ENCODE results near the gene ACTA1. TPM values are rescaled to one million over a fixed set of nuclear protein-coding genes. Genes with fewer than 3 reads are reported as not detected.

Gene ACTA1
- total and polyA plus RNA-seq, 10 of the 15 experiments (the other 5 are each of a cell fraction or from before 2014, with no cell fraction given): 0.05 to 0.35 (median 0.12) TPM; not detected in 7

DNA sequence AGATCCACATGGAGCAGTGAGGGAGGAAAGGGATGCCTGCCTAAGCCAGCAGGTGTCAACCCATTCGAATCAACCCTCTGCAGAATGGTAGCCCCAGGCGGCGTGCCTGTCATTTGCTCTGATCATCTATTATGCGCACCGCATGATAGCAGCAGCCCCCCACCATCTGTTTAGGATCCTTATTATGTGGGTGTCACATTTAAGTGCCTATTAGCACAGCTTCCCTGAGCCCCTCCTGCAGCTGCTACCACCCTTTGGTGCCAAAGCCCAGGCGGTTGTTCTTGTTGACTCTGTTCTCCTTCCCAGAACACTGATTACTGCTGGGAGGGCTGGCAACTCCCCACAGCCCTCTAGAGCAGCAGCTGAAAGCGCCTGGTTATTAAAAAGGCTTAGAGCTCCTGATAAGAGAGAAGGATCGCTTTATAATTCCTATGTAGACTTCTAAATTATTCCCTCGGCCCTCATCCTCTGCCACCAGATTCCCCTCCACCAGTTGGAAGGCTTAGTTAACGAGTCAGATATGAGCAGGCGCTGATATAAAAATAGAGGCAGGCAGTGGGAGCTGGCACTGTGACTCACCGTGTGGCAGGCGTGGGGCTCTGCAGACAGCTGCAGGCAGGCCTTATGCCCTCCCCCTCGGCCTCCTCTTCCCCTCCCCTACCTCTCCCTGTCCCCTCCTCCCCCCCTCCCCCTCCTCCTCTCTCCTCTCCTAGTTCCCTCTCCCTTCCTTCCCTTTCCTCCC lies 23.0 kb downstream of the ACTA1 start:
- Histone ChIP-seq H3K4me2 (ENCODE audit: control insufficient read depth, insufficient read depth) (no peak overlapping the region), H3K36me3 (ENCODE audit: control insufficient read depth in 2 of 2, insufficient read depth in 2 of 2, low read length in 1 of 2) (no peaks in the 10 kb centered on the region), H3K9me3 (replicated peaks; ENCODE audit: control insufficient read depth, insufficient read depth, low read length) (no peaks in the 10 kb centered on the region), H3K4me3 (no peak overlapping the region), H3K79me2 (ENCODE audit: control insufficient read depth, insufficient read depth, low read length) (no peaks in the 10 kb centered on the region), H3K9ac (ENCODE audit: control insufficient read depth, insufficient read depth, low read length) (no peak overlapping the region), H3K27me3 (replicated peaks in 1 of 2; ENCODE audit: control insufficient read depth in 2 of 2, insufficient read depth in 2 of 2, low read length in 1 of 2) (peaks cover 13 to 17% of the 10 kb centered on the region in 2 experiments), H2AFZ (ENCODE audit: control insufficient read depth, low read depth, low read length) (no peak overlapping the region), H3K4me1 (ENCODE audit: control insufficient read depth, insufficient read depth, low read length) (no peaks in the 10 kb centered on the region), H4K20me1 (ENCODE audit: control insufficient read depth, insufficient read depth) (no peaks in the 10 kb centered on the region), H3K27ac (ENCODE audit: control insufficient read depth, insufficient read depth) (no peak overlapping the region)
- ChIA-PET CTCF (interaction anchor here (0.9 kb wide), 1 partner anchor 71 kb away, joined by 4 read pairs; no protein-coding TSS in a partner anchor), SMC1A (ENCODE audit: uncharacterized antibody, unreplicated experiment) (no interaction called here), RAD21 (ENCODE audit: unreplicated experiment) (interaction anchor here (0.9 kb wide), 1 partner anchor 71 kb away, joined by 4 read pairs; no protein-coding TSS in a partner anchor), POLR2A (no interaction called here)
- no peak for DNase-seq (ENCODE audit: low read depth, low spot score)
- FAIRE-seq: no peak
- TF ChIP-seq, protein P1, sequence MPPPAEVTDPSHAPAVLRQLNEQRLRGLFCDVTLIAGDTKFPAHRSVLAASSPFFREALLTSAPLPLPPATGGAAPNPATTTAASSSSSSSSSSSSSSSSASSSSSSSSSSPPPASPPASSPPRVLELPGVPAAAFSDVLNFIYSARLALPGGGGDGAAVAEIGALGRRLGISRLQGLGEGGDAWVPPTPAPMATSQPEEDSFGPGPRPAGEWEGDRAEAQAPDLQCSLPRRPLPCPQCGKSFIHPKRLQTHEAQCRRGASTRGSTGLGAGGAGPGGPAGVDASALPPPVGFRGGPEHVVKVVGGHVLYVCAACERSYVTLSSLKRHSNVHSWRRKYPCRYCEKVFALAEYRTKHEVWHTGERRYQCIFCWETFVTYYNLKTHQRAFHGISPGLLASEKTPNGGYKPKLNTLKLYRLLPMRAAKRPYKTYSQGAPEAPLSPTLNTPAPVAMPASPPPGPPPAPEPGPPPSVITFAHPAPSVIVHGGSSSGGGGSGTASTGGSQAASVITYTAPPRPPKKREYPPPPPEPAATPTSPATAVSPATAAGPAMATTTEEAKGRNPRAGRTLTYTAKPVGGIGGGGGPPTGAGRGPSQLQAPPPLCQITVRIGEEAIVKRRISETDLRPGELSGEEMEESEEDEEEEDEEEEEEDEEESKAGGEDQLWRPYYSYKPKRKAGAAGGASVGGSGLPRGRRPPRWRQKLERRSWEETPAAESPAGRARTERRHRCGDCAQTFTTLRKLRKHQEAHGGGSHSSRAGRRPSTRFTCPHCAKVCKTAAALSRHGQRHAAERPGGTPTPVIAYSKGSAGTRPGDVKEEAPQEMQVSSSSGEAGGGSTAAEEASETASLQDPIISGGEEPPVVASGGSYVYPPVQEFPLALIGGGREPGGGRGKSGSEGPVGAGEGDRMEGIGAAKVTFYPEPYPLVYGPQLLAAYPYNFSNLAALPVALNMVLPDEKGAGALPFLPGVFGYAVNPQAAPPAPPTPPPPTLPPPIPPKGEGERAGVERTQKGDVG (CRISPR knock-in tag; IDR thresholded peaks at IDR 0.05): no peak
- TF ChIP-seq NRF1 (conservative IDR thresholded peaks at IDR 0.05; ENCODE audit: low read depth, low read length) (no peak), SIX5 (IDR thresholded peaks at IDR 0.05; ENCODE audit: low read depth, low read length, severe bottlenecking) (no peak), TAF1 (IDR thresholded peaks at IDR 0.05; ENCODE audit: borderline replicate concordance, low read depth, low read length) (no peak), SUPT20H (IDR thresholded peaks at IDR 0.05; ENCODE audit: borderline replicate concordance, control insufficient read depth, low read depth, low read length) (no peak), RCOR1 (conservative IDR thresholded peaks at IDR 0.05; ENCODE audit: low read depth, low read length) (no peak), MTA2 (IDR thresholded peaks at IDR 0.05; ENCODE audit: low read depth) (no peak), PAX5 (IDR thresholded peaks at IDR 0.05; ENCODE audit: borderline replicate concordance, low read depth, low read length) (no peak), ZZZ3 (IDR thresholded peaks at IDR 0.05; ENCODE audit: control insufficient read depth, insufficient read length, low read depth) (no peak), SP1 (IDR thresholded peaks at IDR 0.05; ENCODE audit: low read depth, low read length) (no peak)
- TF ChIP-seq, protein P2, sequence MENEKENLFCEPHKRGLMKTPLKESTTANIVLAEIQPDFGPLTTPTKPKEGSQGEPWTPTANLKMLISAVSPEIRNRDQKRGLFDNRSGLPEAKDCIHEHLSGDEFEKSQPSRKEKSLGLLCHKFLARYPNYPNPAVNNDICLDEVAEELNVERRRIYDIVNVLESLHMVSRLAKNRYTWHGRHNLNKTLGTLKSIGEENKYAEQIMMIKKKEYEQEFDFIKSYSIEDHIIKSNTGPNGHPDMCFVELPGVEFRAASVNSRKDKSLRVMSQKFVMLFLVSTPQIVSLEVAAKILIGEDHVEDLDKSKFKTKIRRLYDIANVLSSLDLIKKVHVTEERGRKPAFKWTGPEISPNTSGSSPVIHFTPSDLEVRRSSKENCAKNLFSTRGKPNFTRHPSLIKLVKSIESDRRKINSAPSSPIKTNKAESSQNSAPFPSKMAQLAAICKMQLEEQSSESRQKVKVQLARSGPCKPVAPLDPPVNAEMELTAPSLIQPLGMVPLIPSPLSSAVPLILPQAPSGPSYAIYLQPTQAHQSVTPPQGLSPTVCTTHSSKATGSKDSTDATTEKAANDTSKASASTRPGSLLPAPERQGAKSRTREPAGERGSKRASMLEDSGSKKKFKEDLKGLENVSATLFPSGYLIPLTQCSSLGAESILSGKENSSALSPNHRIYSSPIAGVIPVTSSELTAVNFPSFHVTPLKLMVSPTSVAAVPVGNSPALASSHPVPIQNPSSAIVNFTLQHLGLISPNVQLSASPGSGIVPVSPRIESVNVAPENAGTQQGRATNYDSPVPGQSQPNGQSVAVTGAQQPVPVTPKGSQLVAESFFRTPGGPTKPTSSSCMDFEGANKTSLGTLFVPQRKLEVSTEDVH (IDR thresholded peaks at IDR 0.05; ENCODE audit: low read depth, partially characterized antibody): no peak
- WGBS (ENCODE audit: insufficient coverage, insufficient replicate concordance, low lambda C conversion rate, missing lambda C conversion rate): 37% methylated on average over 13 of the region's 14 CpGs
- BruUV-seq (replicated peaks): no TSS peak
- in situ Hi-C loops (cut with MboI) (no loop called here), intact Hi-C loops (cut with micrococcal nuclease; ENCODE audit: unreplicated experiment) (no loop called here)
- peak; percentile 48; the same call in 2 of the 3 replicates for ATAC-seq

All from GM12878 (cell line).